Skin epidermis (tissue), 12 donors: ENCODE results near the gene ADPRS.

Experiments
- H3K27ac ChIP-seq, 21 experiments: fragments of 200-600 bp; sonication (generic) in 11 of 21; one replicate each; pipeline ENCODE4 v1.5.0; 2020; ENCODE audit warnings: mild to moderate bottlenecking in 3 of 21, inconsistent platforms in 2 of 21, moderate library complexity in 2 of 21
- H3K4me3 ChIP-seq, 7 experiments: fragments of 200-600 bp; sonication (generic) in 2 of 7; one replicate each; pipeline ENCODE4 v1.5.0; 2020; ENCODE audit warnings: inconsistent platforms in 2 of 7, mild to moderate bottlenecking in 2 of 7, moderate library complexity in 1 of 7

Gene ADPRS

DNA sequence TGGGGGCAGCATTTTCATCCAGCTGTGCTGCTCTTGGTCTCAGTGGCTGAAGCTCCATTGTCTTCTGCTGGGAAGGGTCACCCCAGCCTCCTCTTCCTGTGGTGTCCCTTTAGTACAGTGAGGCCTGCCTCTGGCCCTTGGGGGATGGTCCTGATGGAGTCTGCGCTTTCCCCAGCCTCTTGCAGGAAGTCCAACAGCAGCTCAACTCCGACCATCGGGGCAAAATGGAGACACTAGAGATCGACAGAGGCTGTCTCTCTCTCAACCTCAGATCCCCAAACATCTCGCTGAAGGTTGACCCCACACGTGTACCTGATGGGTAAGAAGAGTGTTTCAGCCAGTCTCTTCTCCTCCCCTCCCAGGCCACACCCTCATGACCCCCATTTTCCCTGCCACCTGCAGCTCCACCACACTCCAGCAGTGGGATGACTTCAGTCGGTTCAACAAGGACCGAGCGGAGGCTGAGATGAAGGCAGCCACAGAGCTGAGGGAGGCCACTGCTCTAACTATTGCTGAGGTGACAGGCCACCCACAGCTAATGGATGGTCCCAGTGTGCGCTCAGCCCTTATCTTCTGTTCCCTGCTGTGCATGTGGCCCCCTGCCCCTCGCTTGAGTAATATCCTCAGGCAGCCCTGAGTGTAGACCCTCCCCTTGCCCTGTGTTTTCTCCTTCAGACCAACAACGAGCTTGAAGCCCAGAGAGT is 2.0 kb upstream of the ADPRS start:
- H3K4me3 ChIP-seq: no peak overlapping the region
- H3K27ac ChIP-seq: no peak overlapping the region

DNA sequence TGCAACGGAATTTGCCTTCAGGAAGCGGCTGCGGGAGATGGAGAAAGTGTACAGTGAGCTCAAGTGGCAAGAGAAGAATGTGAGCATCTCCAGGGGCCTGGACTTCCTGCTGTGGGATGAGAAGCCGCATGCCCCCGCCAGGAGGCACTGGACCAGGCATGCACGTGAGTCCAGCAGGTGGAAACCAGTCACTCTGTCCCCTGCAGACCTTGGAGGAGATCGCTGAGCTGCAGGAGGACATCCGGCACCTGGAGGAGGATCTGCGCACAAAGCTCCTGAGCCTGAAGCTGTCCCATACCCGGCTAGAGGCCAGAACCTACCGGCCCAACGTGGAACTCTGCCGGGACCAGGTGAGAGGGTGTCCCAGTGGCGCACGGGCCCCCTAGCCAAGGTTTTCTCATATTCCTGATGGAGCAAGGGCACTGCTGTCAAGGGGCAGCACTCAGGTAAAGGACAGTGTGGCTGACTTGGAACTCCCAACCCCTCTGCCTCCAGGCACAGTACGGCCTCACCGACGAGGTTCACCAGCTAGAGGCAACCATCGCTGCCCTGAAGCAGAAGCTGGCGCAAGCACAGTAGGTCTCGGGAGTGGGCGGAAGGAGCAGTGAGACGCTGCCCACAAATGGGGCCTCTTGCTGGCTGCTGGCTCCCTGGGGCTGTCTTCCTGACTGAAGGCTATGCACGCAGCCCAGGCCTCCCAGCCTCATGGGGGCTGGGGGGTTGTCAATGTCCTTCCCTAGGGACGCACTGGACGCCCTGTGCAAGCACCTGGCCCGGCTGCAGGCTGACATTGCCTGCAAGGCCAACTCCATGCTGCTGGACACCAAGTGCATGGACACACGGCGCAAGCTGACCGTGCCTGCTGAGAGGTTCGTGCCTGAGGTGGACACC is 1.2 kb upstream of the ADPRS start:
- Histone ChIP-seq H3K4me3 (no peak overlapping the region), H3K27ac (peak overlapping the region in 1 of 21 experiments; percentile 93)

DNA sequence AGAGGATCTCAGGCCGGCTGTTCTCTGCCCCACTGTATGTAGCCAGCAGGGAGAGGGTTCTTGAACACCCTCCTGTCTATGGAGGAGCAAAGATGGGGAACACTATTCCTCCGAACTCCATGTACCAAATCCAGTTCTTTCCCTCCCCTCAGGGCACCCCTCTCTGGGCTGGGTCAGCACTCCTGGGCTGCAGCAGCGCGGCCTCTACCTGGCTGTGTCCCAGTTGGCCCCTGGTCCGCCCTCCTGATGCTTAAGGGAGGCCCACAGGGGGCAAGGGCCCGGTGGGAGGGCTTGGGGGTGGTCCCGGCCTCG is 471 bp upstream of the ADPRS start:
- H3K4me3 ChIP-seq: peak overlapping the region; percentile 83 to 100 (median 98)
- peak overlapping the region; percentile 35 to 97 (median 91) for H3K27ac ChIP-seq

DNA sequence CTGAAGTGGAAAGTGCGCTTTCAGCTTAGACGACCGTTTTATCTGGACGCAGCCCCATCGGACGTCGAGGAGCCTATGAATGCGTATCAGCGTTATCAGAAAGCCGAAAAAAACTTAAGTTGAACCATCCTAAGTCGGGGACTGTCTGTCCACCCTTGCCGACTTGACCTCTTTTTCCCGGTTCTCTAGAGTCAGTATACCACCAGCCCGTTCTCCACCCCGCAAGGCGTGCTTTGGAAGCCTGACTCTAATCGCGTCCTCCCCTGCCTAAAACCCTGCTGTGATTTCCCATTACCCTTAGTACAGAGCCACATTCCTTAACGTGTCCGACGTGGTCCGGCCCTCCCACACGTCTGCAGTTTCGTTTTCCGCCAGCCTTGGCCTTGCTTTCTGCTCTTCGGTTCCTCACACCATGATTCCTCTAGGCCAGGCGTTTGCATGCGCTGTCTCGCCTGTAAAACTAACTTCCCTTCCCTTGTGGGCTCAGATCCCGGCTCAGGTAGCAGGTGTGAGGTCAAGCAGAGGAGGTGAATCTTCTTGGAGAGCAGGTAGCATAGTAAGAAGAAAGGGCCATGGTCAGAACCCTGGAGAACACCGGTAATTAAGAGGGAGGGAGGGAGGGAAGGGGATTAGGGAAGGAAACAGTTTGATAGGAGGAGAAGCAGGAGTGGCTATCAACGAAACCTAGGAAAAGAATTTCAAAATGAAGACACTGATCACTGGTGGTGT is 865 bp downstream of the ADPRS start:
- Histone ChIP-seq H3K27ac (peak overlapping the region in 20 of 21 experiments; percentile 72 to 97 (median 92)), H3K4me3 (peak overlapping the region; percentile 83 to 100 (median 98))

DNA sequence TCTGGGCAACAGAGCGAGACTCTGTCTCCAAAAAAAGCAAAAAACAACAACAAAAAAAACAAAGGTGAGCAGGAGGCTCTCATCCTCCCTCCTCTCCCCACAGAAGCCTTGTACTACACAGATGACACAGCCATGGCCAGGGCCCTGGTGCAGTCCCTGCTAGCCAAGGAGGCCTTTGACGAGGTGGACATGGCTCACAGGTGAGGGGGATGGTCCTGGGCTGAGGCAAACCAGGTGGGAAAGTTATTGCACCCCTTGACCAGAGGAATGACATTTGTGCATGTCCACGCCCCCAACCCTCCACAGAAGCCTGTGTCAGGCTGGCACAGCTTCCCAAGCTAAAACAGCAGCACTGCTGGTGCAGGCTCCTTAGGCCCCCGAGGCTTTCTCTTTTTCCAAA is 2.4 kb downstream of the ADPRS start:
- Histone ChIP-seq H3K4me3 (no peak overlapping the region), H3K27ac (no peak overlapping the region)

DNA sequence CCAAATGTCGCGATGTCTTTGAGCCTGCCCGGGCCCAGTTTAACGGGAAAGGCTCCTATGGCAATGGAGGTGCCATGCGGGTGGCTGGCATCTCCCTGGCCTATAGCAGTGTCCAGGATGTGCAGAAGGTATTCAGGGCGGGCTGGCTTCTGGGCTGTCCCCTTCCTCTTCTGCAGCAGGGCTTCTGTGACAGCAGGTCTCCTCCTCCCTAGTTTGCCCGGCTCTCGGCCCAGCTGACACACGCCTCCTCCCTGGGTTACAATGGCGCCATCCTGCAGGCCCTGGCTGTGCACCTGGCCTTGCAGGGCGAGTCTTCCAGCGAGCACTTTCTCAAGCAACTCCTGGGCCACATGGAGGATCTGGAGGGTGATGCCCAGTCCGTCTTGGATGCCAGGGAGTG is 3.0 kb downstream of the ADPRS start:
- H3K27ac ChIP-seq: no peak overlapping the region
- no peak overlapping the region for H3K4me3 ChIP-seq

DNA sequence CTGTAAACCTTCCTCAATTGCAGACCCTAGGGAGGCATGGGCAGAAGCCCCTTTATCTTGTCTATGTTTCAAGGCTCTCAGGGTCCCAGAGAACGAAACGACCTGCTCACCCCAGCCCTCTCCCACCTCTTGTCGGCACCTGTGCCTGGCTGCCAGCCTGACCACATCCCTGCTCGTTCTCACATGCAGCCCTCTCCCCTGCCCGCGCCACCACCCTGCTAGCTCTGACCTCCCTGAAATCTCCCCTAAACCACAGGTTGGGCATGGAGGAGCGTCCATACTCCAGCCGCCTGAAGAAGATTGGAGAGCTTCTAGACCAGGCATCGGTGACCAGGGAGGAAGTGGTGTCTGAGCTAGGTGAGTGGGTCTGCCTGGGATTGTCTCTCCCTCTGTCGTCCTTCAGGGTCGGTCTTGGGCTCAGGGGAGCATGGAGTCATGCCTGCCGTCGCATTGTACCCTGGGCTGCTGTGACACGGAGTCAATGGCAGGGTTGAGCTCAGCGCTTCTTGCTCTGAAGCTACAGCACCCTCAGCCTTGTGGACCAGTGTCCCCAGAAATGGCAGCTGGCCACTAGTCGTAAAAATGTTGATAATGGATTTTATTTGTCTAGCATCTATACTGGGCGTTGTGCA is 3.6 kb downstream of the ADPRS start:
- Histone ChIP-seq H3K27ac (peak overlapping the region in 1 of 21 experiments; percentile 6), H3K4me3 (no peak overlapping the region)

DNA sequence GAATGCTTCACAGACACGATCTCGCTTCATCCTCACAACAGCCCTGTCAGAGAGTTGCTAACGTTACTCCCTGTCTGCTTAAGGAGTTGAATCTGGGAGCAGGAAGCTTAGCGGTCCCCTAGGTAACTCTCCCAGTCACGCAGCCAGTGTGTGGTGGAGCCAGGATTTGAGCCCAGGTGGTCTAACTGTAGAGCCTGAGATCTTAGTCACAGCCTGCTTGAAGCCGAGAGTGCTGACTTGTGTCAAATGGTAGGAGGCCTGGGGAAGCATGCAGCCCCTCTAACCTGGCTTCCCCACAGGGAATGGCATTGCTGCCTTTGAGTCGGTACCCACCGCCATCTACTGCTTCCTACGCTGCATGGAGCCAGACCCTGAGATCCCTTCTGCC is 4.1 kb downstream of the ADPRS start:
- H3K4me3 ChIP-seq: no peak overlapping the region
- peak overlapping the region in 4 of 21 experiments; percentile 6 to 36 (median 26) for H3K27ac ChIP-seq

DNA sequence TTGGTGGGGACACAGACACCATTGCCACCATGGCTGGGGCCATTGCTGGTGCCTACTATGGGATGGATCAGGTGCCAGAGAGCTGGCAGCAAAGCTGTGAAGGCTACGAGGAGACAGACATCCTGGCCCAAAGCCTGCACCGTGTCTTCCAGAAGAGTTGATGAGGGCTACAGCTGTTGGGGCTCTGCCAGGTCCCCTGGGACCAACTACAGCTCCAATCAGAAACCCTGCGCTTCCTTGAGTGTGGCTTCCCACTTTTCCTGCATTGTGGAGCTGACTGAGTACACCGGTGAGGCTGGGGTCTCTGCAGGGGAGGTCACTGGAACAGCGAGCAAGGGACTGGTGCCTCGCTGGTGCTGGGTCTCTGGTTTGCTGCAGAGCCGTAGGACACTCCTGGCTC is 4.5 kb downstream of the ADPRS start:
- no peak overlapping the region for H3K4me3 ChIP-seq
- H3K27ac ChIP-seq: peak overlapping the region in 8 of 21 experiments; percentile 6 to 52 (median 25)

DNA sequence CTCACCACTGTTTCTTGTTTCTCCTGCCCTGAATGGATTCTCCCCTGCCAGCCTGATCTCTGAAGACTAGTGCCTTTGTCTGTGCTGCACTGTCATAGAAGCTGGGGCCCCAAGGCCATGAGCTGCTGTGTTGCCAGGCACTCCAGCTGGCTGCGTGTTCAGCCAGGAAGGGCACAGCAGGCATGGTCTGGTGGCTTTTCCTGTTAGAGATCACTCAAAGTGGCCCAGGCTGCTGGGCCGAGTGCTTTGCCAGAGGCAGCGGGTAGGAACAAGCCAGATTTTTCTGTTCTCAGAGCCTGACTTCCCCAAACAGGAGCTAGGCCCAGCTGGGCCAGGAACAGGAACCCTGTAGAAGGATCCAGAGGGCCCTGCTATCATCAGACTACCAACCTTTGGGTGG is 5.2 kb downstream of the ADPRS start:
- Histone ChIP-seq H3K4me3 (no peak overlapping the region), H3K27ac (peak overlapping the region in 10 of 21 experiments; percentile 1 to 52 (median 28))

DNA sequence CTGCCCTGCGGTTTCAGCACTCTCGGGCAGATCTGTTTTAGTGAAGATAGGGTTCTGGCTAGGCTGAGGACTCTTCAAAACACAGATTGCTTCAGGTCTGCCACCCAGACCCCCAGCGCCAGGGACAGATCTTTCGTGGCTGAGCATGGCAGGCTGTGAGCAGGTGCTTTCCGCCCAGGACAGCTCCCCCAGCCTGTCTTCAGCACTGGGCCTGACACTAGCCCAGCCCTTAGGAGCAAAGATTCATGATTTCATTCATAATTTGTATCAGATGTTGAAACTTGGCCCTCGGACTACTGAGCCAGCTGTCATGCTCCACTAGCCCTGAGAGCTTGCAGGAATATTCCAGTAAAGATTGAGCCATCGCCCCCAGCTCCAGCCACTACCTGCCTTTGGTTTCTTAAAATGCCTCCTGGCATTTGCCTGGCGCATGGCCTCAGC is 5.9 kb downstream of the ADPRS start:
- Histone ChIP-seq H3K4me3 (no peak overlapping the region), H3K27ac (peak overlapping the region in 9 of 21 experiments; percentile 1 to 45 (median 30))

DNA sequence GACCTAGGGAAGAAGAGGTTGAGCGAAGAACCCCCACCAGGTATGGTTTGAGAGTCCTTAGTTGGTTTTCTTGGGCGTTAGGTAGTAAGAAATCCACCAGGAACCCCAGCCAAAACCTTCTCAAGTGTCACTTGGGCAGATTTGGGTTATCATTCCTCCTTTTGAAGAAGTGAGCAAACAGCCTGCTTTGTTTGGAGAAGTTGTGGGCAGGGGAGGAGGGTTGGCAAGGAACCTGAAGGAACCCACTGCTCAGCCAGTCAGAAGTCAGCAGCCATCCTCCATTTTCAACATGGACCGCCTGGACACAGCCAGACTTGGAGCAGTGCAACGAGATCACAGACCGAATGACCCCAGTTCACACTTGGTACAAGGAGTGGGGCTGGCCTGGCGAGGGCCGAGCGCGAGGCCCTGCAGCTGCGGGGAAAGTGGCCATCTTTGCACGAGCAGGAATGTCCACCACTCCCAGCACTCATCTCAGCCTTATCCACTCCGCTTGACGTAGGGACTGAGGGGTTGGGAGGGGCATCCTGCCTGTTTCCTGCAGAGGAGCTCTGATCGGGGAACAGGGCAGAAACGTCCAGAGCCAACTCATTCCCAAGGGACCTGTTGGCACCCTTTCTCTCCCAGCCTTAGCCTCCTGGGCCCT is 7.2 kb downstream of the ADPRS start:
- Histone ChIP-seq H3K27ac (peak overlapping the region in 7 of 21 experiments; percentile 1 to 58 (median 44)), H3K4me3 (no peak overlapping the region)

DNA sequence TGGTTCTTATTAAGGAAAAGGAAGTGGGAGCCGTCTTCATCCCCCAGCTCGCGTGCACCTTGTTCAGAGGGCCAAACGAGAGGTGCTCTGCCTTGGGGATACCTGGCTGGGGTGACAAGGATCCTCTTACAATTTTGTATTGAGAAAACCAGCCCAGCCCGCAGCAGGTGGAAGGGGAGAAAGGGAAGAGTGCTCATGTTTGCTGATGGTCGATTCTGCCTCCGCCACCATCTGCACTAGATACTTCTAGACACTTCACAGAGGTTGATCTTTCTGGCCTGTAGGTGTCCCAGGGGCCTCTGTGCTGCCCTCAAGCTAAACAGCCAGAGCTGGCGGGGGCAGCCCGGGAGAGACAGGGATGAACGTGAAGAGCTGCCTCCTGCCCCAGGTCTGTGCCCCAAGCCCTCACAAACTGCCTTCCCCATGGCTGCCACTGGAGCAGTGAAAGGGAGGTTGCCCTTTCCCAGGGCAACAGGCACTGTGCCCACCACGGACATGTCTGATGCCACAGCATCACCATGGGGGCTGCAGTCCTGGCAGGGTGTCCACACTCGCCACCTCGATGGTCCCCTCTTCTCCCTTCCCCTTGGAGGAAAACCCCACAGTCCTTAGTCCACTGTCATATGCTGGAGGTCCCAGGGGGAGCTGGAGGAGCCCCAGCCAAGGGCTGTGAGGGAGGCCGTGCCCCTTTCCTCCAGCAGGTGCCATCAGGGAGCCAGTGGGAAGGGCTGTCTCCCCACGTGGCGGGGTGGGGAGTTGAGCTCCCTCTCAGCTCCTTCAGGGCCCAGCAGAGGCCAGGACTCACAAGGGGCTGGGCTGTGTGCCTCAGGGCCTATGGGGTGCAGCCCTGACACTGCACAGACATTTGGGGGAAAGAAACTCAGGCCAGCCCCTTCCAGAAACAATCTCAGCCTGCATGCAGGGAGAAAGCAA is 8.1 kb downstream of the ADPRS start:
- Histone ChIP-seq H3K27ac (peak overlapping the region in 9 of 21 experiments; percentile 8 to 58 (median 29)), H3K4me3 (no peak overlapping the region)

DNA sequence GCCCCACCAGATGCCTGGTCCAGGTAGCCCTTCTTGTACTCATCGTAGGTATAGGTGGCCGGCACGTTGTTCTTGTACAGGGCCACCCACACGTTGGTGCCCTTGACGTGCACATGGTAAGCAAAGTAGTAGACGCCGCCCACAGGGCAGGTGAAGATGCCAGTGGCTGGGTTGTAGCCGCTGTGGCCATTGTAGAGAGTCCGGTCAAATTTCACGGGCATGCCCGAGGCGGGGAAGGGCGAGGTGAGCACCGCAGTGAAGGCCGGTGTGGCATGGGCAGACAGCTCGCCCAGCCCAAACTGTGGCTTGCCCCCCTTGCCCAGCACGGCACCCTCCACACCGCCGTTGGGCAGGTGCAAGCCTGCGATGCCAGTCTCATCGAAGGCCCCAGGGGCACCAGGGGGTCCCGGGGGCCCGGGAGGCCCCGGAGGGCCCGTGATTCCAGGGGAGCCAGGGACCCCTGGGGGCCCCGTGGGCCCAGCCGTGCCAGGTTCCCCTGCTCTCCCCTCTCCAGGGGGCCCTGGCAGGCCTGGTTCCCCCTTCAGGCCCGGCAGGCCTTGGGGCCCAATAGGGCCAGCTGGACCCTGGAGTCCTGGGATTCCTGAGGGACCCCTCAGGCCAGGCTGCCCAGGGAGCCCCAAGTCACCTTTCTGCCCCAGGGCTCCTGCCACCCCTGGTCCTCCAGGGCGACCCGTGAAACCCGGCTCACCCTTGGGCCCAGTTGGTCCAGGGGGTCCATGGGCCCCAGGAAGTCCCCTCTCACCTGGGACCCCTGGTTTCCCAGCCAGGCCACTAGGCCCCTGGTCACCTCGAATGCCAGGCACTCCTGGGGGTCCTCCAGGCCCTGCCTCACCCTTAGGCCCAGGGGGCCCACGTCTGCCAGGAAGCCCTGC is 9.2 kb downstream of the ADPRS start:
- H3K27ac ChIP-seq: peak overlapping the region in 11 of 21 experiments; percentile 1 to 74 (median 22)
- no peak overlapping the region for H3K4me3 ChIP-seq

DNA sequence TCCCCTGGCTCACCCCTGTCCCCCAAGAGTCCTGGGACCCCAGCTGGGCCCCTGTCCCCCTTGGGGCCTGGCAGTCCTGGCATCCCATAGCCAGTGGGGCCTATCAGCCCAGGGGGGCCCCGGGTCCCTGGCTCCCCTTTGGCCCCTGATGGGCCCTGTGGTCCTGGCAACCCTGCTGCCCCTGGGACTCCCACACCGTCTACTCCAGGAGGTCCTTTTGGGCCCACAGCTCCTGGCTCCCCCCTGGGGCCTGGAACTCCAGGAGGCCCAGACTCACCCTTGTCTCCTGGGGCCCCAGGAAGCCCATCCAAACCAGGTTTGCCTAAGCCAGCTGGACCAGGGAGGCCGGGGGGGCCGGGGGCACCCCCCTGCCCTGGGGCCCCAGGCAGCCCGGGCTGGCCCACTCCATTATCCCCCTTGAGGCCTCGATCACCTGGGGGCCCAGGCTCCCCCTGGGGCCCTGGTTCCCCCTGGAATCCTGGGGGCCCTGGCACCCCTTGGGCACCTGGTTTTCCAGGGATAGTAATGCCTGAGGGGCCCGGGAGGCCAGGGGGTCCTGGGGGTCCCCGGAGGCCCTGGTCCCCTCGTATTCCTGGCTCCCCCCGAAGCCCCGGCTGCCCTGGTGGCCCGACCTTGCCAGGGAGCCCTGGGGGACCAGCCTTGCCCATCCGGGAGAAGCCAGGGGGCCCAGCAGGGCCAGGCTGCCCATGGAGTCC is 10.1 kb downstream of the ADPRS start:
- Histone ChIP-seq H3K27ac (peak overlapping the region in 11 of 21 experiments; percentile 1 to 74 (median 22)), H3K4me3 (no peak overlapping the region)

DNA sequence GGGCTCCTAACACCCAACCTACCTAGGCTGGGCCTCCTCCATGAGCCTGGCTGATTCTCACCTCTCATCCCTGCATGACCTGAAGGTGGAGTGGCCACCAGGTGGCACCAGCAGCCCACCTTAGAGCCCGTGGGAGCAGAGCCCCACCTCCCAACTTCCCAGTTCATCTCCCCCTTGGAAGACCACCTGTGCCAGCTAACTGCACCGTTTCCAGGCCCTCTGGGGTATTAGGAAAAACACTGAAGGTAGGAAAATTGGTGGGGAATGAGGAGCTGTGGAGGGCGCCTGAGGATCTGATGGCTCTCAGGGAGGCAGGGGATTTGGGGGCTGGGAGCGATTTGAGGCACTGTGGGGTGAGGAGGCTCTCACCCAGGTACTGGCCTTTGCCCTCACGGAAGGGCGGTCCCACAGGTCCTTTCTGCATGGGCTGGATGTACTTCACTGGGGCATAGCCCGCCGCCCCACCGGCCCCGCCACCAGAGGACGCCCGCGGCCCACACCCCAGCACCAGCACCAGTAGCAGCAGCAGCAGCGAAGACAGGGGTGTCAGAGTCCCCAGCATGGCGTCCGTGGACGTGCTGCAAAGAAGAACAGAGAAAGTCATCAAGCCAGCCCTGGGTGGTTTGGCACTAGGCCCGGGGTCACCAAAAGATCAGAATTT is 11.1 kb downstream of the ADPRS start:
- peak overlapping the region in 1 of 21 experiments; percentile 74 for H3K27ac ChIP-seq
- H3K4me3 ChIP-seq: no peak overlapping the region
